Activated T-cell treated with anti-CD3 and anti-CD28 coated beads, Interleukin-2, amount 50 U/mL, for 1 hour (primary cell): Measurements from ENCODE around the gene RXFP3.
"Not testable (repeated sequence)": the region's sequence is repeated elsewhere in the genome, so short reads cannot be mapped to it uniquely, and the experiment has no call there.

Experiments
- DNase-seq: peaks from one replicate; pipeline ENCODE4 v3.0.0-alpha.2; 2020

RXFP3 gene, protein sequence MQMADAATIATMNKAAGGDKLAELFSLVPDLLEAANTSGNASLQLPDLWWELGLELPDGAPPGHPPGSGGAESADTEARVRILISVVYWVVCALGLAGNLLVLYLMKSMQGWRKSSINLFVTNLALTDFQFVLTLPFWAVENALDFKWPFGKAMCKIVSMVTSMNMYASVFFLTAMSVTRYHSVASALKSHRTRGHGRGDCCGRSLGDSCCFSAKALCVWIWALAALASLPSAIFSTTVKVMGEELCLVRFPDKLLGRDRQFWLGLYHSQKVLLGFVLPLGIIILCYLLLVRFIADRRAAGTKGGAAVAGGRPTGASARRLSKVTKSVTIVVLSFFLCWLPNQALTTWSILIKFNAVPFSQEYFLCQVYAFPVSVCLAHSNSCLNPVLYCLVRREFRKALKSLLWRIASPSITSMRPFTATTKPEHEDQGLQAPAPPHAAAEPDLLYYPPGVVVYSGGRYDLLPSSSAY

DNA sequence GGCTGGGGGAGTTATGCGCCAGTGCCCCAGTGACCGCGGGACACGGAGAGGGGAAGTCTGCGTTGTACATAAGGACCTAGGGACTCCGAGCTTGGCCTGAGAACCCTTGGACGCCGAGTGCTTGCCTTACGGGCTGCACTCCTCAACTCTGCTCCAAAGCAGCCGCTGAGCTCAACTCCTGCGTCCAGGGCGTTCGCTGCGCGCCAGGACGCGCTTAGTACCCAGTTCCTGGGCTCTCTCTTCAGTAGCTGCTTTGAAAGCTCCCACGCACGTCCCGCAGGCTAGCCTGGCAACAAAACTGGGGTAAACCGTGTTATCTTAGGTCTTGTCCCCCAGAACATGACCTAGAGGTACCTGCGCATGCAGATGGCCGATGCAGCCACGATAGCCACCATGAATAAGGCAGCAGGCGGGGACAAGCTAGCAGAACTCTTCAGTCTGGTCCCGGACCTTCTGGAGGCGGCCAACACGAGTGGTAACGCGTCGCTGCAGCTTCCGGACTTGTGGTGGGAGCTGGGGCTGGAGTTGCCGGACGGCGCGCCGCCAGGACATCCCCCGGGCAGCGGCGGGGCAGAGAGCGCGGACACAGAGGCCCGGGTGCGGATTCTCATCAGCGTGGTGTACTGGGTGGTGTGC is at the start of gene RXFP3:
RXFP3 (plus strand) TSS at position 6 of the 636 bp plus-strand sequence; CDS start at position 361, 355 bp downstream.
- no peak for DNase-seq

DNA sequence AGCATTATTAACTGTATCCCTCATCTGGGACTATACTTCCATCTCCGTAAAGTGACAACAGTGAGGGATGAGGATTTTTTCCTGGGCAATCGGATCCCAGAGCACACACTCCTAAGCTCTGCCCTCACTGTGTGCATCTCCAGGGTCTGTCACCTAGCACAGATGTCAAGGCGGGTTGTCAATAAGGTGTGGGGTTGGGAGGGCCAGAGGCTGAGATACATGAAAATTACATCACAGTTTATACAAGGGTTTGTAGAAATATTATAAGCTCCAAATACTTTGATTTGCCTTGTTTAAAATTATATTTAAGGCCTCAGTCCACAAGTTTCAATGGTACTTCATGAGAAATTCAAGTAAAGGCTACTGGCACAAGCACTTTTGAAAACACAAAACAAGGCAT is 48.9 kb upstream of the RXFP3 start:
- no peak for DNase-seq

DNA sequence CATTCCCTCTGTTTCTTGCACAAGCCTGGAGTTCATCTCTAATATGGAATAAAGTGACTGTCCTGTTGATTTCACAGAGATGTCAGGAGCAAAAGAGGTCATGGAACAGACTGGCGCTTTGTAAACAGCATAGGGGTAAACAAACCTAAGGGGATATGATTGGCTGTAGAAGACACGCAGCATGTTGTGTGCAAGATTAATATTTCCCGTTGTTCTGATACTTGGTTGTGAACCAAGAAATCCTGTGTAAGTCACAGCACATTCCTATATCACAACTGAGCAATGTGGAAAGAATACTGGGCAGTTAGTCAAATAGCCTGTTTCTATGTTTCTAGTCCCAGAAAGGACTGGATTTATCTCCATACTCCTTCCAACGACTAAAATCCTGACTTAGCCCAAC is 47.6 kb upstream of the RXFP3 start:
- DNase-seq: no peak

DNA sequence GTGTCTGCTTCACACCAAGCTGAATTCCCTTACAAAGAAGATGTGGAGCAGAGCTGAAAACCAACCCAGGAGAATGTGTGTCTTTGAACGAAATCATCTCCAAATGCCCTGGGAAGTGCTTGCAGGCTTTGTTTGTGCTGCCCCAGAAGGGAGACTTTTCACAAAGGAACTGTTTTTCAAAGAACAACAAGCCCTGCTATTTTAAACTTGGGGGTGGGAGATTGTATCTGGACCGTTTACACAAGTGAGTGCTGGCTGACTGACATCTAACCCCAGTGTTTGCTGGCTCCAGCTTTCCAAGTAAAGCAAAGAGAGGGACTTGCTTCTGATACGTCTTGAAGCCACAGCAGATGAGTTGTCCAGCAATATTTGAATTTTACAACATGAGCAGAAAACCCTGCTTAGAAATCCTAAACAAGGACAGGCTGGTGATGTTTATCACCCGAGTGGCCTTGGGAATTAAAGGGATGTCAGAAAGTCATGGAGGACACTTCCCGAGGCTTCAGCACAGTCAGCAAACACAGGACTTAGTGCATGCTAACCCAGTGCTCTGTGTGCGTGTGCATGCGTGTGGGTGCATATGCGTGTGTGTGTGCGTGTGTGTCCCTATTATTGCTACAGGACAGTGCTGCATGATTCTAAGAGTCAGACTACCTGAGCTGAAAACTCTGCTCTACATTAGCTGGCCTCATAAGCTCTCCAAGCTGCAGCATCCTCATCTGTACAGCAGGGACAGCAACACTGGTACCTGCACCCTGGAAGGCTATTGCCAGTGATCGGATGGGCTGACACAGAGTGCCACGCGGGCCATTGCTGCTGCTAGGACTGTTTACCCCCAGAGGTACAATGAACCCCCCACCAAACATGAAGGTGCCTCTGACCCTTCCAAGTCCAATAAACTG is 45.8 kb upstream of the RXFP3 start:
- no peak for DNase-seq

DNA sequence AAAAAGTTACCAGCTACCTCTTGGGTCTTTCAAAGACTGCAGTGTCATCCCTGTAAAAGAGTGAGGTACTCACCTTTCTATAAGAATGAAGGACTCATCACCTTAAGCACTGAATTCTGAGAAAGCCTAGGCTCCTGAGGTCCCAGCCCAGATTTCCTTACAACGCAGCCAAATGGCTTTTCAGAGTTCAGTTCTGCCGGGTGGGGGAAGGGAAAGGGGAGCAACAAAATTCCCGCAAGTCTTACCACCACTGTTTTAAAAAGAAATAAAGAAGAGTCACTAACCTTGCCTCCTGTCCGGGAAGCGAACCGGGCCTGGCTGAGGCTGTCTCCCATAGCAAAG is 44.8 kb upstream of the RXFP3 start:
- no peak for DNase-seq

DNA sequence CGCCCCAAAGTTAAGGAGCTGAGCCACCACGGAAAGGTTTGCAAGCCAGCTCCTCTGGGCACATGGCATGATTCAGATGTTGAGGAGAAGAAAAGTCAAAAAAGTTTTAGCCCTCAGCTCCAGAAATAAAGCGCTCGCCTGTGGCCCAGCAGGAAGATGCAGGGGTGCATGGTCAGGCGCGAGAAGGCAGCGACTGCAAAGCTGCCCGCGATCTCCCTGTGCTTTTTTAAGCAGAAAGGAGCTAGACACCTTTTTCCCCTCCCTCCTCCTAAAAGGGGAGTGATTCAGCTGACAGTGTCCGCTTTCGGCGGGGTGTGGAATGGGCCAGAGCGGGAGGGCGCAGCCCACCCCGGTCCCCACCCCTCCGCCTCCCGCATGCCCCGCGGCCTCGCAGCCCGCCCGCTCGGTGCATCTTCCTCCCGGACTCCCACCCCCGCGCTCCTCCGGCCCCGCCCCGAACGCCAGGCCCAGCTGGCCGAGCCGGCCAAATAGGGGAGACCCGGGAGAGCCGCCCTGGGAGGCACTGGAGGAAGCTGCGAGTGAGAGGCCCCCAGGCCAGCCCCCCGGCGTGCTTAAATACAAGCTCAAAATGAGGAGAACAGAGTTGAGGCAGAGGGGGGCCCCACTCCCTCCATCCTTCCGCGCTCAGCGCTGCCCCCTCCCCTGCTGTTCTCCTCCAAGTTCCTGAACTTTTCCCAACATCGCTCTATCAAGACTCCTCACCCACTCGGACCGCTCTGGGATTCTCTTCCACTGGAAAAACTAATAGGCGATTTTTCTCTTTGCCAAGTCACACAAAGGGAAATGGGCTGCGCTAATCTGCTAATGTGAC is 44.2 kb upstream of the RXFP3 start, which contains the start of gene ADAMTS12:
ADAMTS12 (minus strand) TSS at position 203 of the 832 bp plus-strand sequence; CDS start at position 69, 134 bp downstream.
- no peak for DNase-seq

DNA sequence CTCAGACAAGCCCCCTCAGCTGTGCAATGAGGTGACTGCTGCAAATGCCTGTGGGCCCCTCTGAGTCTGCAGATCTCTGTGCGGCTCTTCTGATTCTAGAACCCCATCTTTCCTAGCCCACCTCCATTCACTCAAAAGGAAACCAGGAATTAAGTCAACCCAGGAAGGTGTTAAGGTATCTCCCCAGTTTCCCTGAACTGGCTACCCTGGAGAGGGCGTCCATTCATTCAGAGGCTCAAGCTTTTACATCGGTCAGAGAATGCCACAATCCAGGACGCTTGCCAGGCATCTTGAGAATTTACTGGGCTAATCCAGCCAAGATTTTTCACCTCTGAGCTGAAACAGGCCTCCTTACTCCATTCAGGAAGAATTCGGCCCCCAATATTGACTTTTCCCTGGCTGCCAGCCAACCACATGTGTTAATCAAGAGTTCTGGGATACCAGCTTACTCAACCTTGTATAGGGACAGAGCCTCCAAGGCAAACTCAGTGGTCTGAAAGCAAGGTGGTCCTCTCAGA is 43.5 kb upstream of the RXFP3 start:
- DNase-seq: no peak

DNA sequence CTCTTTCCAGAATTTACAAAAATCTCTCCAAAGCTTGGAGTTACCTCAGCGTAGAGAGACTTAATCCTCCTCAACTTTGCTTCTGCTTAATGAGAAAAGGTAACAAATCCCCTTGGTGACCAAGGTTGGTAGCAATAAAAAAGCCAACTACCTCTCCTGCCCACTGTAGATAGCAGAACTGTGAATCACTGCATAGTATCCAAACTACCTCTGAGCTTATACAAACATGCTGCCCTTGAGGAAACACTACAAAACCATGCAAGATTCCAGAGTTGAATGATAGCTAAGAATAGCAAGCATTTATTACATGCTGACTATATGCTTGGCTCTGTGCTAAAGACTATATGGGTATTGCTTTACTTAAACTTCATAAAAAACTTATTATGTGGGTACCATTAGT is 41.6 kb upstream of the RXFP3 start:
- no peak for DNase-seq

DNA sequence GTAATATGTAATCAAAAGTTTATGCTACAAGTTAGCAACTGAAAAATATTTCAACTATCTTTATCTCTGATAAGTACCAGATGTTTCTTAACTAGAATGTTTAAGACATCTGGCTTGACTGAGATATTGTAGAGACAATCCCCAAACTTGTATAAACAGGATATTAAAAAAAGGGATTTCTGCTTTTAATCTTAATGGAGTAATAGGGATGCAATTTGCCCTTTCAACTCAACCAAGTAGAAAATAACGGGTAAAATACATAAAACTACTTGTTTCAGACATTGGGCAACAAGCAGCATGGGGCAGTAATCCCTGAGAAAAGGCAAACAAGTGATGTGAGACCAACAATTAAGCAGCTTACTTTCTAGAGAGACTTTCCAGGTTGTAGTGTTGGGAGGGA is 35.0 kb upstream of the RXFP3 start:
- DNase-seq: no peak

DNA sequence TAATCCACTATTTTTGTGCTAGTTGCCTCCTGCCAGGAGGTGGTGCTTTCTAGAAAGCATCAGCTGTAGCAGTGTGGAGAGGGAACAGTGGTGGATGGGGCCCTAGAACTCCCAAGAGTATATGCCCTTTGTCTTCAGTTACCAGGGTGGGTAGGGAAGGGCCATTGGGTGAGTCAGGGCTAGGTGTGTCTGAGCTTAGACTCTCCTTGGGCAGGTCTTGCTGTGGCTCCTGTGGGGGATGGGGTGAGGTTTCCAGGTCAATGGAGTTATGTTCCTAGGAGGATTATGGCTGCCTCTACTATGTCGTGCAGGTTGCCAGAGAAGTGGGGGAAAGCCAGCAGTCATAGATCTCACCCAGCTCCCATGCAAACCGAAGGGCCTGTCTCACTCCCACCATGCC is 33.1 kb upstream of the RXFP3 start:
- DNase-seq: no peak

DNA sequence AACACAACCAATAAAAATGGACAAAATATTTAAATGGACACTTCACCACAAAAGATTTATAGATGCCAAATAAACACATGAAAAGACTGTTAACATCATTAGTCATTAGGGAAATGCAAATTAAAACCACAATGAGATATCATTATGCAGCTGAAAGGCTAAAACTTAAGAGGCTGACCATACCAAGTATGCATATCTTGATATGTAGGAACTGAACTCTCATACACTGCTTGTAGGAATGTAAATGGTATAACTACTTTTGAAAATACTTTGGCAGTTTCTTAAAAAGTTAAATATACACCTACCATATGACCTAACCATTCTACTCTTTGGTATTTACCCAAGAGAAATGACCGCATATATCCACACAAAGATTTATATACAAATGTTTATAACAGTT is 30.8 kb upstream of the RXFP3 start:
- no peak for DNase-seq

DNA sequence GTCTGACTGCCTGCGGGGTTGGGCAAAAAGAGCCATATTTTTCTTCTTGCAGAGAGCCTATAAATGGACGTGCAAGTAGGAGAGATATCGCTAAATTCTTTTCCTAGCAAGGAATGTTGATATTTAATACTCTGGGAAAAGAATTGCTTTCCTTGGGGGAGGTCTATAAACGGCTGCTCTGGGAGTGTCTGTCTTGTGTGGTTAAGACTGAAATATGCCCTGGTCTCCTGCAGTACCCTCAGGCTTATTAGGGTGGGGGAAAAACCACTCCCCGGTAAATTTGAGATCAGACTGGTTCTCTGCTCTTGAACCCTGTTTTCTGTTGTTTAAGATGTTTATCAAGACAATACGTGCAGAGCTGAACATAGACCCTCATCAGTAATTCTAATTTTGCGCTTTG is 29.9 kb upstream of the RXFP3 start:
- not testable (repeated sequence) for DNase-seq

DNA sequence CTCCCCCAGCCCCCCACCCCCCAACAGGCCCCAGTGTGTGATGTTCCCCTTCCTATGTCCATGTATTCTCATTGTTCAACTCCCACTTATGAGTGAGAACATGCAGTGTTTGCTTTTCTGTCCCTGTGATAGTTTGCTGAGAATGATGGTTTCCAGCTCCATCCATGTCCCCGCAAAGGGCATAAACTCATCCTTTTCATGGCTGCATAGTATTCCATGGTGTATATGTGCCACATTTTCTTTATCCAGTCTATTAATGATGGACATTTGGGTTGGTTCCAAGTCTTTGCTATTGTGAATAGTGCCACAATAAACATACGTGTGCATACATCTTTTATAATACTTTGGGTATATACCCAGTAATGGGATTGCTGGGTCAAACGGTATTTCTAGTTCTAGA is 21.3 kb upstream of the RXFP3 start:
- not testable (repeated sequence) for DNase-seq

DNA sequence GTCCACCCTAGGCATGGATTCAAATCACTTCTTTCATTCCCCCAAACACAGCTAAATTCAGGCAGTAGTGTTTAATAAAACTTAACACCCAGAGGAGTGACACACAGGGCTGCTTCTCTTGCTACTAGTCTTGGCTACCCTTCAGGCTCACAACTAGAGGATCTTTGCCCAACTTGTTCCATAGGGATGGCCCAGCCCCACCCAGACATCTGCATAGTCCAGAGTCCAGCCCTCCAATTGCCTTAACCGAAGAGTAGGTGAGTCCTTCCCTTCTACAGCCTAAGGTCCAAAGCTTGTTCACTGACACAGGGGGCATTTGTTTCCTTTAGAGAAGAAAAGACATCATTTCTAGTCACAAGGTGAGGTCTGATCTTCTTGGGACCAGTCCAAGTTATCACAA is 15.2 kb upstream of the RXFP3 start:
- DNase-seq: no peak

DNA sequence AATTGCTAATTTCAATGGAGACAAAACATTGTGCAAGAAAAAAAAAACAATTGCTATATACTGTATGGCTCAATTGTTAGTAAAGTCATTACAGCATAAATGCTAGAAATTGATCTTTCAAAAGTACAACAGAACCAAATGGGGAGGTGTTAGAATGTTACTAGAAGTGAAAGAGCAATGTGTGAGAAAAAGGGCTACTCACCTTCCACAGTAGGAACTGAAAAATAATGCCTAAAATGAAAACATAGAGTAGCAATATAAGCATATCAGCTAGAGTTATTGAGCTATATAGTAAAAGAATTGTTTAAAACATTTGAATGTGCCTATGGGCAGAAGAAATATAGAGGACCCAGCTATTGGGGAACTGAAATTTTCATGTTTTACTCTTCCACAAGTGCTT is 10.9 kb upstream of the RXFP3 start:
- no peak for DNase-seq

DNA sequence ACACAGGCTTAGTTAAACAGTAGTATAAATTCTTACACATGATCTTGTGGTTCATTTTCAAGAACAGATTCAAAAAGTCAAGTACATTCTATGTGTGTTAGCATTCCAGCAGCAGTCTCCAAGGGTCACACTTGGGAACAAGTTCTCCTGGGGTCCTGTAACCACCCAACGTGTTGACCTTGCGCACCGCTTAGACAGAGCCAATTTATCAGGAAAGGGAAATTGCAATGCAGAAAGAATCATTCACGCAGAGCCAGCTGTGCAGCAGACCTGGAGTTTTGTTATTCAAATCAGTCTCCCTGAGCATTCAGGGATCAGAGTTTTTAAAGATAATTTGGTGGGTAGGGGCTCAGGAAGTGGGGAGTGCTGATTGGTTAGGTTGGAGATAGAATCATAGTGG is 8.5 kb upstream of the RXFP3 start:
- no peak for DNase-seq

DNA sequence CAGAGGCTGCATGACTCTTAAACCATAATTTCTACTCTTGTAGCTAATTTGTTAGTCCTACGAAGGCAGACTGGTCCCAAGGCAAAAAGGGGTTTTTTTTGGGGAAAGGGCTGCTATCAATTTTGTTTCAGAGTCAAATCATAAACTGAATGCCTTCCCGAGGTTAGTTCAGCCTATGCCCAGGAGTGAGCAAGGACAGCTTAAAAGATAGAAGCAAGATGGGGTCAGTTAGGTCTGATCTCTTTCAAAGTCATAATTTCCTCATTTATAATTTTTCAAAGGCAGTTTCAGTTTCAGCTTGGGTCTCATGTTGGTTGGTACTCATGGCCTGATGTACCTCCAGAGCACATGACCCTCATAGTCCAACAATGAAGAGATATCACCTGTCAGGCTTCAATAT is 7.9 kb upstream of the RXFP3 start:
- DNase-seq: no peak

DNA sequence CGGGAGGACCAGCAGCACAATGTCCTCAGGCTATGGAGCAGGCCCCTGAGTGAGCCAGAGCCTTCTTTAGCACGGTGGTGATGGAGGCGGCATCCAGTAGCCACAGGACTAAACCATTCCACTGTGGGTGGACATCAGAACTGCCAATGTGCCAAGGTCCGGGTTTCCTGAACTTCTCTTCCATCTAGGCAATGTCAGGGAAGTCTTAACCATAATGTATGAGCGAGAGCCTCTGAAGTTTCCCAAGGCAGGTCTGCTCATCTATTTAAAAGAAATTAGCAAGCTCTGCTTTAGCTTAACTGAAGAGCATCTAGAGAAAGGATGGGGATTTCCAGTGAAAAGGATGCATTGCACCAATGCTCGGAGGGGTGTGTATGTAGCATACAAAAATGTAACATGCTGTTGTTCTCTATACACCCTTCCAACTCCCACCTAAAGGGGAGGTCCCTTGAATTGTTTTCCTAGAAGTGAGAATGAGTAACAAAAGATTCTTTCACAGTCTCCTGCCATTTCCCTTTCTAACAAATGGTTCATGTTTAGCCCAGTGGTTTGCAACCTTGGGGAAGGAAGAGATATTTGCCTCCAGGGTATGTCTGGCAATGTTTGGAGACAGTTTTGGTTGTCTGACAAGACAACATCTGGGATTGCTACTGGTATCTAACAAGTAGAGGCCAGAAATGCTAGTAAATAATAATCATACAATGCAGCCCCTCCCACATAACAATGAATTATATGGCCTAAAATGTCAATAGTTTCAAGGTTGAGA is 6.1 kb upstream of the RXFP3 start:
- DNase-seq: no peak

DNA sequence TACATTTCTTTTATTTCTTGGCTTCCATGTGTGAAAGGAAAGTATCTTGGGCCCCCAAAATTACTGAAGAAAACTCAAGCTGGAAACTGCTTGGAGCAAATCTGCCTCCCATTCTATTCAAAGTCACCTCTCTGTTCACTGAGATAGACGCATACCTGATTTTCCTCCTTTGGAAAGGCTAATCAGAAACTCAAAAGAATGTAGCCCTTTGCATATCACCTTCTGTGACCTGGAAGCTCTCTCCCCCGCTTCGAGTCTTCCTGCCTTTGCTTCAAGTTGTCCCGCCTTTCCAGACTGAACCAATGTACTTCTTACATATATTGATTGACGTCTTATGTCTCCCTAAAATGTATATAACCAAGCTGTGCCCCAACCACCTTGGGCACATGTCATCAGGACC is 5.0 kb upstream of the RXFP3 start:
- DNase-seq: no peak

DNA sequence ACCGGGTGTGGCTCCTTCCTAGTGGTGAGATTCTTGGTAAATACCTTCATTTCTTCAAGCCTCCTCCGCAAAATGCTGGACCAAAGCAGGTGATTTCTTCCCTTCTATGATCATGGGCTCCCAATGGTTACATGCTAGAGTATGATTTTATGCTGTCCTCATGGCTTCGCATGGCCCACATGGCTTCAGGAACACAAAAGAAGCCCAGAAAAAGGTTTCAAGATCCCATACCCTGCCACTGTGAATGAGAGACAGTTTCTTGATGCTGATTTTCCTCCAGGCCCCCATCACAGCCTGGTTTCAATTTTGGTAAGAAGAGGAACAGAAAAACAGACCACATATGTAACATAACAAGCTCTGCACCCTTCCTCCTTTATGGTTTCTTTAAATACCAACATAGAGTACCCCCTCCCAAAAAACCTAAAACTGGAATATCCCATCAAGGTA is 2.4 kb upstream of the RXFP3 start:
- DNase-seq: no peak

DNA sequence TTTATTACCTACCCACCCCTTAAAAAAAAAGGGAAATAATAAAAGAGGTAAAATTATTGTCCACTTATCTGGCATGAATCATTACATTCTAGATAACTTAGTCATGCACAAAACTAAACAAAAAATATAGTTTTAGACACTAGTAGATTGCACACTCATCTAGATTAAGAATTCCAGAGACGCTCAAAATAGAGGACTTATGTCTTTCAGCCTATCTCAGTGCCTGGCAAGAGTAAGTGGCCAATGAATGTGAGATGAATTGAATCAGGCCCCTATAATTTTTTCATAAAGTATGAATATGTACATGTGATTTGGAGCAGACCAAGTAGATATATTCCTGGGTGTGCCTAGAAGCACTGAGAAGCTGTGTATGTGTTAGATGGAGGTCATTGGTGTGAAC is 2.0 kb upstream of the RXFP3 start:
- DNase-seq: no peak
